ENCODE results near the gene CPA4.

The CPA4 gene

DNA sequence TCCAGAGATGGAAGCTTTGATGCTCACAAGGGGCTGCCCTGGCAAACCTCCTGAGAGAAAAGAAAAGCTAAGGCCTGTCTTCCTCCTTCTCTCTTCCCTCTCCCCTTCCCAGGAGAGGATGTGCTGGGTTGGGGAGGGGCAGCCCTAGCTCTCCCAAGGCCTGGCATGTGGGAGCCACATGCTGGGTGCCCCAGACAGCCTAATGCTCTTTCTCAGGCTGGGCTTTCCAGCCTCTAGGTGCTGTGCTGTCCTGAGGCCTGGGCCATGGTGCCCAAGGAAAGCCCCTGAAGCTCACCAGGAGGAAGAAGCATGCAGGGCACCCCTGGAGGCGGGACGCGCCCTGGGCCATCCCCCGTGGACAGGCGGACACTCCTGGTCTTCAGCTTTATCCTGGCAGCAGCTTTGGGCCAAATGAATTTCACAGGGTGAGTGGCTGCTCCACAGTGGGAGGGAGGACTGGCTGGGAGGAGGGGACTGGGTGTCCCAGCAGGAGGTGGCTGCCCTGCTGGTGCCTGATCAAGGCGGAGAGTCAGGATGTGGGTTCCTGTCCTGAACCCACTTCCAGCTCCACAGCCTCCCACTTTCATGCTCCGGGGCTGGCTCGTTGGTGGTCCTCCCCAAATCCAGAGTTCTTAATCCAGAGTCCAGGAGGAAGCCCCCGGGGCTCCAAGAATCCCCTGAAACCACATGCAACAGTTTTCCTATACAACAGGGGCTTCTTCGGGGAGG is 53.4 kb downstream of the CPA4 start:
- no peak for DNase-seq

DNA sequence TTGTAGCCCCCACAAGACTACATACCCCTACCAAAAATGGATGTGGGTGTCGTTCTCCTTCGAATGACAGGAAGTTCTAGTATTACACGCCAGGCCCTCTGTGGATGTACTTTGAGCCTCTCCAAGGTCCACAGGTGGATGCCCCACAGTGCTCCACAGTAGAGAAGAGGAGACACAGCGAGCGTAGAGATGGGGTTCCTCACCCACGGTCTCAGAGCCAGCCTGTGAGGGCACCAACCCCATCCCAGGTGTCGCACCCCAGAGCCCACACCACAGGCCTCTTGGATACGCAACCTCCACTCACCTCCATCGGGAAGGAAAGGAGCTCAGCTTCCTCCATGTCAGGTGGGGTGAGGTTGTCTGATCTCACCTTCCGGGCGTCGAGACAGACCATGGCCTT is 54.0 kb downstream of the CPA4 start:
- DNase-seq = no peak

DNA sequence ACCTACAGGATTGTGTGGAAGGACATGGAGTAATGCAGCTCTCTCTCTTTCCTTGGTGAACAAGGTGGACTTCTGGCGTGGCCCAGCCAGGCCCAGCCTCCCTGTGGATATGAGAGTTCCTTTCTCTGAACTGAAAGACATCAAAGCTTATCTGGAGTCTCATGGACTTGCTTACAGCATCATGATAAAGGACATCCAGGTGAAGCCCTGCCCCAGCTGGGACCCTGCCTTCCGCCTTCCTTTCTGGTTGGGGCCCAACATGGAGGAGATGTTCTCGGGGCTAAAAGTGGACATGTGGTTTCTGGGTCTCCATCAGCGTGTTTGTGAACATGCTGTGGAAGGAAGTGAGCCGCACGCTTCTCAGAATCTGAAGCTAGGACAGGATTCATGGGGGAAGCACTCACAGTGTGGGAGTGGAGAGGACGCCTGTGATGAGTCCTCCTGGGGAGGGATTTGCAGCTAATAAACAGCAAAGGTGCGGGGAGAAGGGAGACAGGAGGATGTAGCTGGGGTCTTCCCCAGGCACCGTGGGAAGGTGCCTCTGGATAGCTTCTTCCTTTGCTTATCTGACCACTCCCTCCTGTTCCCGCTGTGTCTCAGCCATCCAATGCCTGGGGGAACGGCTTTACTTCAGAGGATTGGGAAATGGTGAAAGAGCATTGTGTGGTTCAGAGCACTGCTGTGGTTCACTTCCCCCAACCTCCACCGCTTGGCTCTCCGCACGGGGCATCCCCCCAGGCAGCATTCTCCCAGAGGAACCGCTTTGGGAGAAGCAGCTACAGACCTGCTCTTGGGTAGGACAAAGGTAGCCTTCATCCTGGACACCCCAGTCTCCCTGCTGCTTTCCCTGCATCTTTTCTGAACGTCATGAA is 57.2 kb downstream of the CPA4 start:
- no peak for DNase-seq

DNA sequence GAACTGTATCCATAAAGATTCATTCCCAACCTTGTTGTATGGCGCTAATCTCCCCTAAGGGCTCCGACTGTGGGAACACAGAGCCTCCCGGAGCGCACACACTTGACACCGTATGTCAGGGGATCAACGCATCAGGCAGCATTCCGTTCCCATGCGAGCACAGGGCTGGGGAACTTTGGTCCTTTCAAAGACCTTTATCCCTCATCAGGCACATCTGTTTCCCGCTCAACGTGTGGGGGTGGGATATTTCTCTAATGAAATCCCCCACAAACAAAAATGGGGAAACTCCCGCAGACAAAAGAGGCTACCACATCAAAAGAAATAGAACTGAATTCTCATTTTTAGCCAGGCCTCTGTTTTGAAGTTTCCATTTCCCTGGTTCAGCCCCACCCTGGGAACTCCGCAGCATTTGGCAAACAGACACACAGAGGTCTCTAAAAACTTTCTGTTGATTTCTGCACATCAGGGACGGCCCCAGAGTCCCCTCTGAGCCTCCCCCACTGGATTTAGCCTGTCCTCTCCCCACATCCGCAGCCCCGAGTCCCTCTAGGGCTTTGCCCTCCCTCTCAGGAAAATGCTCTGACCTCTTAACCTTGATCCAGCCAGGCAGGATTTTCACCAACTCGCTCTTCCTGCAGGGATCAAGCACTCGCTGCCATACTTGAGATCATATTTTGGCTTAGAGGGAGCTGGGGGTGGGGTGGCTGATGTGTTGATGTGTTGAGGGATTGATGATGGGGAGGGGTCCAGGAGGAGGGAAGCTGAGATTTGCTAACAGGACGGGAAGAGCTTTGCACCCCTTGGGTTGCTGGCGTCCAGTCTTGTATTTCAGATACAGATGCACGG is 58.2 kb downstream of the CPA4 start:
- no peak for DNase-seq

DNA sequence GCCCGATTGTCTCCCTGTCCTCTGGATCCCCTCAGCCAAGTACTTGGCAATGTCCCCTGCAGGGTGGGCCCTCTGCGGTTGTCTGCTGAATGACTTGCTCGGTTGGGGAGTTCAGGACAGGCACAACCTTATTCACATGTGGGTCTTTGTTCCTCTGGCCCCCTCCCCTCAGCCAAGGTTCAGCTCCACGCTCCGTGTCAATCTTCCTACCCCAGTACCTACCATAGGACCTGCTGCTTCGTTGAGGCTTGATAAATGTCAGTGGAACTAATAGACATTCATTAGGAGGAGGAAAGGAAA is 58.8 kb downstream of the CPA4 start:
- no peak for DNase-seq

DNA sequence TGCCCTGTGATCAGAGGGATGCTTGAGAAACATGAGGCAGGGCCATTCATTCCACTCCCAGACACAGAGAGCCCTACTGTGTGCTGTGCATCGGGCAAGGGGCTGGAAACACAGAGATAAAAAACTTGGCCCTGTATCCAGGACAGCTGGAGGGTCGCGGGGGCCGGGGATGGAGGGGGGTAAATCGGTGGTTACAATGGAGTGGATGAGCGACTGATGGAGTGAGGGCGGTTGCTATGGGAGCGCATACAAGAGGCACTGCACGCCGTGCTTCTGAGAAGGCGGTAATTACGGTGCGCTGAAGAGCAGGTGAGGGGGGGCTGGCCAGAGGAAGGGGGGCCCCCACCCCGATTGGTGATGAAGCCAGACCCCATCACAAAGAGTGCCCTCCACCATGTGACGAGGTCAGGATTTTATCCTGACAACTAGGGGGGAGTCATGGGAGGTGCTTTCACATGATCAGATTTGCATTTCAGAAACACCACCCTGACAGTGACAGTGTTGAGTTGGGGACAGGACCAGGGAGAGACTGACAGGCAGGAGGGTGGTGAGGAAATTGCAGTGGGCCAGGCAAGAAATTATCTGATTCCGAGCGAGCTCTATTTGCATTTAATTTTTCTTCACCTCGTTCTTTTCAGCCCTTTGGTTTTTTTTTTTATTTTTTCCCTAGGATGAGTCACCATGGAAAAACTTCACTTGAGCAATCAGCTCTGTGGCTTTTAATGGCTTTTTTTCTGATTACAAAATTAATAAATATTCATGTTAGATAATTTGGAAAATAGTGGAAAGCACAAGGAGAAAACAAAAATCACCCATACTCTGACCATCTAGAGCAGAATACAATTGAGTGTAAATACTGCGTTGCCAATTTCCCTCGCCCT is 59.5 kb downstream of the CPA4 start:
- no peak for DNase-seq

DNA sequence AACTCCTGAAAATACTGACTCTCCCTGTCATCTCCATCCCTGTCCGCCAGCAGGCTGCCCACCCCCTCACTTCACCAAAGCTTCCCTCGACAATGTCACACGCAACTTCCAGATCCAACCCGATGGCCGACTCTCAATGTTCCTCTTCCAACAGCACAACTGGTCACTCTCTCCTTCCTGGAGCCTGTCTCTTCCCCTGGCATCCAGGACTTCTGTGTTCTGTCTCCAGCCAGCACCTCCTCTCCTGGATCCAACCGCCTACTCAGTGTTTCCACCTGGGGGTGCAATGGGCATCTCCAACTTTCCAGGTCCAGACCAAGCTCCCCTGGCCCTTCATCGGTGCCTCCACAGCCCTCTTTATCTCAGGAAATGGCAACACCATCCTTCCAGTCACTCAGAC is 60.2 kb downstream of the CPA4 start:
- no peak for DNase-seq

DNA sequence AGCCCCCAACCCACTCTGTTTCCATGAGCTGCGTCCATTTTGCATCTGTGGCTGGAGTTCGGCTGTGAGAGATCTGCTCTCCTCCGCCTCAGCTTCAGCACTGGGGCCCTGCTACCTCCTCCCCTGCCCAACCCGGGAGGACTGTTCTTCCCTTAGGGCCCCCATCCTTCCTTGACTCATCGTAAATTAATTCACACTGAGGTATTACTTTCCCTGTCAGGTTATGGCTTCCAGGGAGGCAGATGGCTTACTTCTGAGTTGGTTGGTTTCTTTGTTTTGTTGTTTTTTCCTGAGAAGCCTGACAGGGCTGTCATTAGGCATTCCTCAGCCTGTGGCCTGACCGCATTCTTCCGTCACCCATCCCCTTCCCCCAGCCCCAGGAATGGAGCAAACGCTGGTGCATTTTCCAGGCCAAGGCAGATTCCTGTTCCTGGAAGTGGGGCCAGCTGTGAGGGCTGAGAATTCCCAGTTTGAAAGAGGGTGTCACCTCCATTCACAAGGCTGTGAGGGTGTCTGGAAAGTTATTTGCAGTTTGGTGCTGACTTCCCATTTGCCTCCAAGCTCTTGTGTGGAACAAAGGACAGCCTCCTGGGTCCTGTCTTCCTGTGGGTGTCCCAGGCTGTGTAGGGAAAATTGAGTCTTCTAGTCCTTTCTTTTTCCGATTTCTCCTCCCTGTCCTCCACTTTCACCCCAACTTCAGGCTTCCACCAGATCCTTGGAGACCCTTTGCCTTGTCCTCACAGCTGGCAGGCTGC is 63.3 kb downstream of the CPA4 start:
- no peak for DNase-seq

DNA sequence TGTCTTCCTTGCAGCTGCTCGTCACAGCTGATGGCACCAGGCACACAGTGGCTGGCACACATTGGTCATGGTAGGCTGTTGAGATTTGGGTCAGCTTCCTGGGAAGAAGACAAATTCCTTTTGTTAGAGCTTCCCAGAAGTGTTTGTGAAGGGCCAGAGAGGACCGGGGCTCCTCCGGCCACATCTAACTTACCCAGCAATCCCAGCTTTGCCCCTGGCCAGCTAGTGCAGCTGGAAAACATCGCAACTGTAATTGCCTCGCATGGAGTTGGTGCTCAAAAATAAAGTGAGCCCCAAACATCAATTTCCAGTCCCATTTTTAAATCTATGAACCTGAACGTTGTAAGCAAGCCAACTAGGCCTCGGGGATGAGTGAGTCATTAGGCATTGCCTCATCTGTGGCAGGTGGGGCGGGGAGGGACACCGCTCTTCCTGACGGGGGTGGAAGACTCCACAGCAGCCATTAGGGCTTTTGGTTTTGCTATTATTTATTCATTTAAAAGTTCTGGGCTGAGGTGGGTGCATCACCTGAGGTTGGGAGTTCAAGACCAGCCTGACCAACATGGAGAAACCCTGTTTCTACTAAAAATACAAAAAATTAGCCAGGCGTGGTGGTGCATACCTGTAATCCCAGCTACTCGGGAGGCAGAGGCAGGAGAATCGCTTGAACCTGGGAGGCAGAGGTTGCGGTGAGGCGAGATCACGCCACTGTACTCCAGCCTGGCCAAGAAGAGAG is 64.1 kb downstream of the CPA4 start:
- DNase-seq = no peak

DNA sequence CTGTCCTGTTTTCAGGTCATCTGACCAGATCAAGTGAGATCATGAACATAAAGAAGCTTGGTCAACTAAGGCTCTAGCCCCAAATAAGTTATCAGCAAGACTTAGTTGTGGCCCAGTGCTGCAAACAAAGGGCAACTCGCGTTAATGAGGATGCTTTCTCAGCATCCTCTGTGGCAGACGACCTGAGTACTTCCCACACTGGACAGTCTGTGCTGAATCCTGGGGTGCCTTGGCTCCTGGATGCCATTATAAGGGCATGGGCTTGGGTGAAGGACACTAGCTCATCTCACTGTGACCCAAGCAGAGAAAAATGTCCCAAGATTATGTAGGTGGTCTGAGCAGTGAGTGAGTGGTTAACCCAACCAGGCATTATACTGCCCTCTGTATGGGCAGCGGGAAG is 65.5 kb downstream of the CPA4 start:
- DNase-seq = no peak

DNA sequence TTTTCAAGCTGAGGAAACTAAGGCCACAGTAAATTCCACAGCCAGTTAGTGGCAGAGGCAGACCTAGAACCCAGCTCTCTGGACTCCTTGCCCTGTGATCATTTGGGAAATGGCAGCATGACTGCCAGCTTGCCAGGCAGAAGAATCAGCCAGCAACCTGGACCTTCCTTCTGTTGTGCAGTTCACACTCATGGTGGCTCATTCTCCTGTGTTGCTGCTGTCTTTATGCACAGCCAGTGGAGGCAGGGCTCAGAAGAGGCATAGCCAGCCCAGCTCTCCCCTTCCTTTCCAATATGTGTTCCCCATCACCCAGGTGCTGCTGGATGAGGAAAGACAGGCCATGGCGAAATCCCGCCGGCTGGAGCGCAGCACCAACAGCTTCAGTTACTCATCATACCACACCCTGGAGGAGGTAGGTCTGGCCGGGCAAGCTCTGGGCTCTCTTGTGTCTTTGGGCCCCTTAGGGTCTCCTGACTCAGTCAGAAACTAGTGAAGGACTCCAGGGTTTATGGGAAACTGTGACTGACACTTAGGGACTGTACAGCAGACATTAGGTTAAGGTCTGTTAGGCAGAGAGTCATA is 66.4 kb downstream of the CPA4 start:
- DNase-seq = no peak

DNA sequence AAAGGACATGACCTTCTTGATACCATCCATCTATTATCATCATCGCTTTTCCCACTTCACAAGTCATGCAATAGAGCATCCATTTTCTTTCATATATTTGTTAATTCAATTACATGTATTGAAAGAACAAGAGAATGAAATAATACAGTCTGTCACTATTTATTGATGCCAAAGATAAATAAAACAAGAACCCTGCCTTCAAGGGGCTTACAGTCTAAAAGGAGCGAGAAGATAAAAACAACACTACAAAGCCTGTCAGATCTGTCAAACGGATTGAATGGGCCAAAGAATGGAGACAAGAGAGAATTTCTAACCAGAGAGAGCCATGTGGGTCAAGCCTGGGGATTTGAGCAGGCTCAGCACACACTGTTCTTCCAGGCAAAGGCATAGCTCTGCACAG is 67.6 kb downstream of the CPA4 start:
- DNase-seq = no peak

DNA sequence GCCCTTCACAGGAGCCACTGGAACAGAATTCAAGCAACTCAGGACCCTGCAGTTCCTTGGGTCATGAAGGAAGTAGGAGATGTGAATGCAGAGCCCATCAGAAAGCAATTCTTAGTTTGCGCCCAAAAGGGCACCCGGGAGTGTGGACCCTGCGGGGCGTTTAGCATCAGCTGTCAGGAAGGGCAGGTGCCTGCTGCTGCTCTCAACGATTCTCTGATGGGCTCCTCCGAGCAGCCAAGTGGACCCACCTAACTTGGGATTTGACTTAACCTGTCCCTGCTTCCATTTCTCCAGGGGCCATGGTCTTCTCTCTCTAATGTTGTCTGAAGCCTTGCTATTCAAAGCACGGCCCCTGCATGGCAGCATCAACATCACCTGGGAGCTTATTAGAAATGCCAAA is 68.7 kb downstream of the CPA4 start:
- DNase-seq = no peak

DNA sequence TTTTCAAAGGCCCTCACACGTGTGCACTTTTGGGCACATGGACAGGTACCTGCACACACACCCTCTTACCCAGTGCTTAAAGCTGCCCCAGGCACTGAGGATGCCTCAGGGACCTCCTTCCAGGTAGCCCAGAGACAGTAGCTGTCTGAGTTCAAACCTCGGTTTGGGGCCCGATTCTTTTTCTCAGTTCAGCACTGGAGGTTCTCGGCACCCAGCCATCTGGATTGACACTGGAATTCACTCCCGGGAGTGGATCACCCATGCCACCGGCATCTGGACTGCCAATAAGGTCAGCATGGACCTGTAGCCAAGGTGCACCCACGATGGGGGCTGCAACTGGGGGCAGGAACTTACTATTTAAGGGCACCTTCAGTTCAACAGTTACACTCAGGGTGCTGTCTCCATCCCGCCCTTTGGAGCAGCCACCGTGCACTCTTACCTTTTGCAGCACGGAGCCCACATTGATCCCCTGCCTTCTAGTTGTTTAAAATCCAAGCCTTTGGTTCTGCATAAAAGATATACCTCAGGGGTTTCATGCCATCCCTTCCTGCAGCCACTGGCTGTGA is 69.4 kb downstream of the CPA4 start:
- DNase-seq = no peak

DNA sequence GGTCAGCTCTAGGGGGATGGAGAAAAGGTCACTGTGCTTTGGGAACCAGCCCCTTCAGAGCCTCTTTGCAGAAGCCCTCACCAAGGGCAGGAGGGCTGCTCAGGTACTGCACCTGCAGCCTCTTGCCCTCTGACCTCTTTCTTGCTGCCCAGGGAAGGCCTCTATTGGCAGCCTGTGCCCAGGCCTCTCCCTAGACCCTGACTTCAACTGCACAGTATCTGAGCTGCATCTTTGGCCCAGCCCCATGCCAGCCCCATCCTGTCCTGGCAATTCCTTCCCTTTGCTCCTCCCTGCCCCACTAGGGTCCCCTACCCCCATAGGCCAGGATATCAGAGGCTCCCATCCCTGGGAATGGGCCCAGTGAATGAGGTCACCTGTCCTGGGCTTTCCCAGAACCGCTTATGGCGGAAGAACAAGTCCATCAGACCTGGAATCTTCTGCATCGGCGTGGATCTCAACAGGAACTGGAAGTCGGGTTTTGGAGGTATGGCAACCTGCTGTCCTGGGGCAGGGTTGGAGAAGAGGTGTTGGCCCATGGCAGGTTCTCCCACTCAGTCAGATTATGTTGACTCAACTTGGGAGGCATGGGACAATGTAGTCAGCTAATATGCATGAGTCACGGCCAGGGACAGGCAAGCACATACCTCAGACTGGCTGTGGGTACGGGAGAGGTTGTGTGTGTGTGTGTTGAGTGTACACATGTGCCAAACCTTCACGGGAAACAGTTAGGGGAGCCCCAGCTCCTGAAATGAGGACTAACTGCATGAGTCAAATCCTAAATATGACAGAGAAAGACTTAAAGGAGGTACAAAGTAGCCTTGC is 70.3 kb downstream of the CPA4 start:
- no peak for DNase-seq

DNA sequence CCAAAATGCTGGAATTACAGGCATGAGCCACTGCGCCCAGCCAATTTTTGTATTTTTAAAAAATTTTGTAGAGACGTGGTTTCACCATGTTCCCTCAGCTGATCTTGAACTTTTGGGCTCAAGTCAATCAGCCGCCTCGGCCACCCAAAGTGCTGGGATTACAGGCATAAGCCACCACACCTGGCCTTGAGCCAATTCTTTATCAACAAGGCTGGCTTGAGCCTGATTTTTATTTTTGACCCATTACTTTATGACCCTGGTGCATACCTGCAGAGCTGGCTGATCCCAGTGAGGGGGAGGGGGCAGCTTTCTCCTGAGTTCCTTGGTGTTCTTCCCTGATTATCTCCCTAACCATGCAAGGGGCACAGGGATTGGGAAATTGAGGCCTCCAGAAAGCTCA is 71.5 kb downstream of the CPA4 start:
- DNase-seq = no peak

DNA sequence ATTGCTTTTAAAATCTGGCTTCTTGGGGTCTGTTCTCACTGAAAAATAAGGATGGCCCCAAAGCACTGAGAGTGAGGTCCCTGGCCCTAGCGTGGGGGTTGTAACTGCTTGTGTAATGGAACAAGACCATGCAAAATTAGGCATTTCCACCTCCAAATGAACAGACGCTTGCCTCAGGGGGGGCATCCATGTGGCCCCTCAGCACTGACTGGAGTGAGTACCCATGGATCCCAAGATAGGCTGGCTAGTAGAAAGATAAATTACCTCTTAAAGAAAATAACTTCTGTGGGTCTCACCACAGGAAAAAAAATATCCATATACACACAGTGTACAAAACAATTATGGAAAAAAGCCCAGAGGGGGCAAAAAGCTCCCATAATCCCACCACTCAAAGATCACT is 72.1 kb downstream of the CPA4 start:
- DNase-seq = no peak

DNA sequence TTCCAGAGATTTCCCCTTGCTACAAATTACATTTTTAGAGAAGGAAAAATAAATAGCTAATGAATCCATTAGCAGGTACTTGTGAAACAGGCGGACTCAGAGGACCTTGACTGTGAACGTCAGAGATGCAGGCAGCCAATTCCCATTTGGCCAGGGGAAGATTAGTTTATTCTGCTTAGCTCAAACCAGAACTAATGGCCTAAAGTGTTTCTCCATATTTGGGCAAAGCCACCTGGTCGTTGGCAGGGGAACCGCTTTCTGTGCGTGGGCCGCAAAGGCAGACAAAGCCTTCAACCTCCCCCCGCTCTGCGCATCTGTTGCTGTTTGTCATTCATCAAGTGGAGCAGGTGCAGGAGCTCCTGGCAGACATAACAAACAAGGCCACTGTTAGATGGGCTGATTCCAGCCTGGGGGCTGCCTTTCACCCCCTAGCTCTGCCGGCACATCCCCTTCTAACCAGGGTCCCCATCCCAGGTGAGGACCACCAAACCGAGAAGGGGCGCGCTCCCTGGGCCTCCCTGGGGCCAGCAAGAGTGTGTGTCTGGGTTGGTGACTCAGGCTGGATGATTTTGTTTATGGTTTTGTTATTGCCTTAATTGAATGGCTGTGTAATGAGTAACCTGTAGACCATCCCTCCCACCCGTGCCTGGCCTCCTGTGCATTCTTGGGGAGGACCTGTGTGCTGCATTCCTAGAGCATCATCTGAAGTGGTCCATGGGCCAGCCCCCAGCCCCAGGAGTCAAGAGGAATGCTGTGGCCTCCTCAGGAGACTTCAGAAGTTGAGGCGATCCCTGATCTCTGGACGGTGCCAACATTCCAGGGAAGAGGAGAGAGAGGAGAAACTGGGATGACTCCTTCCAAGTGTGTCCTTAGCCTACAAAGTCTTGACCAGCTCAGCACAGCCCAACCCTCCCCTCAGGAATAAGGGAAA is 72.8 kb downstream of the CPA4 start:
- no peak for DNase-seq

Measured in activated CD4-positive, alpha-beta T cell treated with anti-CD3 and anti-CD28 coated beads, Interleukin-2, amount 50 U/mL, for 4 hours (primary cell).